ENCODE data around the gene PDS5B.

Gene PDS5B

DNA sequence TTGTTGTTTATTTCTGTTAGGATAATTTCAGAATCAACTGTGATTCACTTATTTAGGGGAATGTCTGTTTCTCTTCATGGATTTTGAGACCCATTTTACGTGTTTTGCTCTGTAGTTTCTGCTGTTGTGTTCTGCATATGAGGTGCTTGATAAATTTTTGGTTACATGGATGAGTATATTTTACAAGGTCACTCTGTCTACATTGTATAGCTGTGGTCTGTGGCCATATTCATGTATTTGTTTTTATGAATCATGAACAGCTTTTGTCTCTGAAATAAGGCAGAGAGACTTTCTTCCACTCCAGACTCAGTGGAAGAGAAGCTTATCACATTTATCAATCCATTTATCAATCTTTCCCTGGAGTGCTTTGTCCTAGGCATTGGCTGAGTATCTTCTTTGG is 56.6 kb downstream of the PDS5B start:
- Mint-ChIP-seq H3K4me1 (ENCODE audit: low read depth) (peaks cover 47% of the 10 kb centered on the region), H3K4me3 (no peak overlapping the region), H3K27ac (peak overlapping the region; percentile 82), H3K36me3 (ENCODE audit: low read depth) (no peaks in the 10 kb centered on the region), H3K9me3 (no peaks in the 10 kb centered on the region), H3K27me3 (no peaks in the 10 kb centered on the region)
- intact Hi-C loops (cut with micrococcal nuclease) = loop anchor here (10.0 kb wide), 1 partner anchor 902 kb away; no protein-coding TSS in a partner anchor

DNA sequence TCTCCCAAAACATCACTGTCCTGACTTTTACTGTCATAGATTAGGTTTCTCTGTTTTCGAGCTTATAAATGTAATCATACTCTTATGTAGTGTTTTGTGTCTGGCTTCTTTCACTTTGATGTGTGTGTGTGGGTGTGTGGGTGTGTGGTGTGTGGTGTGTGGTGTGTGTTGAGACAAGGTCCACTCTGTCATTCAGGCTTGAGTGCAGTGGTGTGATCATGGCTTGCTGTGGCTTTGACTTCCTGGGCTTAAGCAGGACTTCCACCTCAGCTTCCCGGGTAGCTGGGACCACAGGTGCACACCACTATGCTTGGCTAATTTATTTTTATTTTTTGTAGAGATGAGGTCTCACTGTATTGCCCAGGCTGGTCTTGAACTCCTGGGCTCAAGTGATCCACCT is 59.6 kb downstream of the PDS5B start:
- Mint-ChIP-seq H3K36me3 (ENCODE audit: low read depth) (no peaks in the 10 kb centered on the region), H3K9me3 (no peaks in the 10 kb centered on the region), H3K4me1 (ENCODE audit: low read depth) (peaks cover 60% of the 10 kb centered on the region), H3K4me3 (no peak overlapping the region), H3K27me3 (no peaks in the 10 kb centered on the region), H3K27ac (no peak overlapping the region)
- intact Hi-C loops (cut with micrococcal nuclease) = loop anchor here (10.0 kb wide), 1 partner anchor 899 kb away; no protein-coding TSS in a partner anchor

DNA sequence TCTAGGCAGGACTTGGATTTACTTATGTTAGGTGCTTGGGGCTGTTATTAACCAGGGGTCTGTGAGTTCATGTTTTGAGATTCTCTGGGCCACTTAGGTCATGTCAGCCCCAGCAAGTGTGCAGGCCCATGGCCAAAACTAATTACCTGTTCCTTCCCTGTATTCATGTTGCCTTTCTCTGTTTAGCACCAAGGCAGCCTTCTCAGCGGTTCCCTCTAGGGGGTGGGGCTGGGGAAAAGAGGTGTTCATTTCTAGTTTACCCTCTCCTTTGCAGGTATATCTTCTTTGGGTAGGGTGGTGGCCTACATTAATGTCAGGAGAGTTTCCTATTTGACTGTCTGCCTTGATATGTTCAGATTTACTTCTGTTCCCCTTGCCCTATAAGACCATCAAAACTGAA is 61.7 kb downstream of the PDS5B start:
- intact Hi-C loops (cut with micrococcal nuclease) = loop anchor here (10.0 kb wide), 1 partner anchor 897 kb away; no protein-coding TSS in a partner anchor
- no peaks in the 10 kb centered on the region for H3K9me3 Mint-ChIP-seq
- peaks cover 7% of the 10 kb centered on the region for H3K36me3 Mint-ChIP-seq (ENCODE audit: low read depth)
- no peaks in the 10 kb centered on the region for H3K27me3 Mint-ChIP-seq
- peaks cover 40% of the 10 kb centered on the region for H3K4me1 Mint-ChIP-seq (ENCODE audit: low read depth)
- no peak overlapping the region for H3K4me3 Mint-ChIP-seq
- H3K27ac Mint-ChIP-seq = no peak overlapping the region

DNA sequence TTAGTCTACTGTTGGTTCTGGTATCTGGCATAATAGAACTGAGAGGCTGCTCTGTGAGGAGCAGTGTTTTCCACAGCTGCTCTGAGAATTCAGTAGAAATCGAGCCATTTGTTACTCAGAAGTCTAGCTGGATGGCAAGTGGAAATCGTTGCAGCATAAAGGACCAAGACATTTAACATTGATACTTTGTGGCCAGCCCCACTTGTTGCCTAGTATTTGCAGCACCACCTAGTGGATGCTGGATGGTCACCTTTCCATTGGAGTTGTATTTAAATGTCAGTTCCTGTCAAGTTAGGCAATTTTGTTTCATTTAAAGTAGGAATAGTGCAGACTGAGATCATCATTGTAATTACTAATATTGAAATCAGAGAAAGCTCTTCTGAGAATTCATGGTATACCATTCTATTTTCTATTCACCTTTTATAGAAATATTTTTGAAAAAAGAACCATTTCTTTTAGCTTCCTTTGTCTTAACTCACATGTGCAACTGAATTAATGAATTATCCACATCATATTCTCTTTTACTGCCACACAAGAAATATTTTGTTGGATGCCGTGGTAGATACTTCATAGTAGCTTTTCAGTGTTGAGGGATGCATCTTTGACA is 64.6 kb downstream of the PDS5B start:
- Mint-ChIP-seq H3K4me1 (ENCODE audit: low read depth) (peaks cover 28% of the 10 kb centered on the region), H3K36me3 (ENCODE audit: low read depth) (peaks cover 33% of the 10 kb centered on the region), H3K27me3 (no peaks in the 10 kb centered on the region), H3K9me3 (peaks cover 4% of the 10 kb centered on the region), H3K4me3 (no peak overlapping the region), H3K27ac (no peak overlapping the region)
- intact Hi-C loops (cut with micrococcal nuclease) = no loop called here

DNA sequence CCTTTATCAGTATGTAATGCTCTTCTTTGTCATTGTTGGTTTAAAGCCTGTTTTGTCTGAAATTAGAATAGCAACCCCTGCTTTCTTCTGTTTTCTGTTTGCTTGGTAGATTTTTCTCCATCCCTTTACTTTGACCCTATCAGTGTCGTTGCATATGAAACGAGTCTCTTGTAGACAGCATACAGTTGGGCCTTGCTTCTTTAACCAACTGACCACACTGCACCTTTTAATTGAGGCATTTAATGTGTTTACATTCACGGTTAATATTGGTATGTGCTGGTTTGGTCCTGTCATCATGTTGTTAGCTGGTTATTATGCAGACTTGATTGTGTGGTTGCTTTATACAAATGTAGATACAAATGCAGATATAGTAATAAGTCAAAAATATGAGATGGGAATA is 71.1 kb downstream of the PDS5B start:
- H3K27ac Mint-ChIP-seq = no peak overlapping the region
- no peaks in the 10 kb centered on the region for H3K27me3 Mint-ChIP-seq
- peaks cover 17% of the 10 kb centered on the region for H3K9me3 Mint-ChIP-seq
- intact Hi-C loops (cut with micrococcal nuclease) = no loop called here
- H3K4me3 Mint-ChIP-seq = no peak overlapping the region
- peaks cover 58% of the 10 kb centered on the region for H3K36me3 Mint-ChIP-seq (ENCODE audit: low read depth)
- peaks cover 10% of the 10 kb centered on the region for H3K4me1 Mint-ChIP-seq (ENCODE audit: low read depth)

DNA sequence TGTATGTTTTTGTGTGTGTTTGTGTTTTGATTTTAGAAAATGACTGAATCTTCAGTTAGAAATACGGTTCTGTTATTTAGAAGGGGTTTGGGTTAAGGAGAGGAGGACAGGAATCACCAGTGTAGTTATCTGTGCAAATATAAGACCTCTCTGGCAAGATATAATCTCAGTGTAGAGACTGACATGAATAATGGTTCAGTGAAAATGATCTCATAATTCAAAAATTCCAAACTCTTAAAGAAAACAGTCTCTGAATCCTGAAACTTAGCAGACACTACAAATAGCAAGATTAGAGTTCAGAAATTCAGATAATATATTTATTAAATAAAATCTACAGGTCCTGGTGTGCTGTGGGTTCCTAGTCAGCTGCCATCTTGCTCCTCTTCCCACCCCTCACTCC is 73.5 kb downstream of the PDS5B start:
- no peak overlapping the region for H3K4me3 Mint-ChIP-seq
- H3K36me3 Mint-ChIP-seq (ENCODE audit: low read depth) = peaks cover 42% of the 10 kb centered on the region
- intact Hi-C loops (cut with micrococcal nuclease) = no loop called here
- H3K27ac Mint-ChIP-seq = no peak overlapping the region
- H3K27me3 Mint-ChIP-seq = no peaks in the 10 kb centered on the region
- peaks cover 17% of the 10 kb centered on the region for H3K9me3 Mint-ChIP-seq
- peaks cover 10% of the 10 kb centered on the region for H3K4me1 Mint-ChIP-seq (ENCODE audit: low read depth)

DNA sequence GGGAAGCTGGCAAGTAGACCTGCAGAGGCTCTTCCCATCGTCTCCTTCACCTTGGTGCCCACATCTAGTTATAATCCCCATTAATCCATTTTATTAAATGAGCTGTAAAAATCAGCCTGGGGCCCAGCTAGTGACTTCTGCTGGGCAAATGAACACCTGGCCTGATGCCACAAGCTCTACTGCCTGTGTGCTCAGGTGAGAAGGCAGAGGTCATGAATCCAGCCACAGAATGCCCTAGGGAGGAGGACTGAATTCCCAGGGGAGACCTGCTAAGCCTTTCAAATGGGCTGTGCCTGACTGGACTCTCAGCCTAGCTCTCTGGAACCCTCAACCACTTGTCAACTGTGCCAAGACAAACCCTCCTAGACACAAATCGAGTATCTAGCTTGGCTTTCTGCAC is 74.0 kb downstream of the PDS5B start:
- H3K27me3 Mint-ChIP-seq = no peaks in the 10 kb centered on the region
- no peak overlapping the region for H3K27ac Mint-ChIP-seq
- H3K4me3 Mint-ChIP-seq = no peak overlapping the region
- intact Hi-C loops (cut with micrococcal nuclease) = no loop called here
- H3K4me1 Mint-ChIP-seq (ENCODE audit: low read depth) = peaks cover 10% of the 10 kb centered on the region
- peaks cover 17% of the 10 kb centered on the region for H3K9me3 Mint-ChIP-seq
- peaks cover 42% of the 10 kb centered on the region for H3K36me3 Mint-ChIP-seq (ENCODE audit: low read depth)

DNA sequence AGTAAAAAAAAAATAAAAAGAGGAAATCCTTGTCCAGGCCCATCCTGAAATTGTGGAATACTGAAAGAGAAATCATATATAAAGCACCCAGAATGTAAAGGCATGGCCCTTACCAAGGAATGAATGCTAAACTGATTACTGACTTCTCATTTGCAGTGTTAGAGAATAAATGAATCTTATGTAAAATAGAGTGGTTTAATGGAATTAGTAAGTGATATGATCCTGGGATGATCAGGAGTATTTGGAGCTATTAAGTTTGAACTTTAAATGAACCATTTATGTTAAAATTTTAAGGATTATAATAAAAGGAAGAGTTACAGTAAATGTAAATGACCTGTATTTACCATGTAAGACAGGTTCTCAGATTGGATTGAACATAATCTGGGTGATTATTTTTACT is 75.4 kb downstream of the PDS5B start:
- no peak overlapping the region for H3K27ac Mint-ChIP-seq
- no peaks in the 10 kb centered on the region for H3K27me3 Mint-ChIP-seq
- peaks cover 10% of the 10 kb centered on the region for H3K4me1 Mint-ChIP-seq (ENCODE audit: low read depth)

DNA sequence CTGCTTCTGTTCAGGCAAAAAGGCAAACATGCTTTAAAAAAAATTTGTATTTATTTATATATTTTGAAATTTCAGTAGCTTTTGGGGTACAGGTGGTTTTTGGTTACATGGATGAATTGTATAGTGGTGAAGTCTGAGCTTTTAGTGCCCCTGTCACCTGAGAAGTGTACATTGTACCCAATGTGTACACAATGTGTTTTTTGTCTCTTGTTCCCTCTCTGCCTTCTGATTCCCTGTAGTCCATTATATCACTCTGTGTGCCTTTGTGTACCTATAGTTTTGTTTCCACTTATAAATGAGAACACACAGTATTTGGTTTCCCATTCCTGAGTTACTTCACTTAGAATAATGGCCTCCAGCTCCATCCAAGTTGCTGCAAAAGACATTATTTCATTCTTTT is 77.4 kb downstream of the PDS5B start:
- Mint-ChIP-seq H3K9me3 (no peaks in the 10 kb centered on the region), H3K27ac (no peak overlapping the region), H3K4me1 (ENCODE audit: low read depth) (no peaks in the 10 kb centered on the region), H3K27me3 (no peaks in the 10 kb centered on the region), H3K36me3 (ENCODE audit: low read depth) (peaks cover 30% of the 10 kb centered on the region), H3K4me3 (no peak overlapping the region)
- intact Hi-C loops (cut with micrococcal nuclease) = no loop called here

More for the DNA sequence above, 75.4 kb downstream of the PDS5B start:
- intact Hi-C loops (cut with micrococcal nuclease) = no loop called here
- Mint-ChIP-seq H3K9me3 (peaks cover 8% of the 10 kb centered on the region), H3K4me3 (no peak overlapping the region), H3K36me3 (ENCODE audit: low read depth) (peaks cover 33% of the 10 kb centered on the region)

DNA sequence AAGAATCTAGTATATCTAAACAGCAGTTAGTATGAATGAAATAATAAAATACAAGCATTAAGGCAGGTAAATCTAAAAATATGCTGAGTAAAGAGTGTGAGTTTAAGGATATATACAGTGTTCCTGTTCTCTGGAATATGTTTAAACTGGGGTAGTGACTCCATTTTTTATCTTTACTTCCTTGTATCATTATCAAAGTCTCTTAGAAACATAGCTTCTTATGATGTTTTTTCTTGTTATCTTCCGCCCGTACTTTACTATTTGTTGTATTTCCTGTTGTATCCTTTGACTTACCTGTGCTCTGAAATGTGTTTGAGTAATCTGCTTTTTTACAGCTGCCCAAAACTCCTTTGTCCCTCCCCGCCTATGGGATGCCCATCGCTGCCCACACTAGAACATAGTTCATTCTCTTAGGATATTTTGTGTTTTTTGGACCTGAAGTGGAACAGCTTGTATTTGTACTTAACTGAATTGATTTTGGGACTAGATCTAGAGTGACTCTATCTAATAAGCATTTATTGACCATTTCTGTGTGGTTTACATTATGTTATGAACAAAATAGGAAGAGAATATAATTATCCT is 80.8 kb downstream of the PDS5B start:
- H3K27ac Mint-ChIP-seq = no peak overlapping the region
- H3K4me3 Mint-ChIP-seq = no peak overlapping the region
- peaks cover 15% of the 10 kb centered on the region for H3K36me3 Mint-ChIP-seq (ENCODE audit: low read depth)
- no peaks in the 10 kb centered on the region for H3K4me1 Mint-ChIP-seq (ENCODE audit: low read depth)
- no peaks in the 10 kb centered on the region for H3K9me3 Mint-ChIP-seq
- no peaks in the 10 kb centered on the region for H3K27me3 Mint-ChIP-seq
- intact Hi-C loops (cut with micrococcal nuclease) = no loop called here

DNA sequence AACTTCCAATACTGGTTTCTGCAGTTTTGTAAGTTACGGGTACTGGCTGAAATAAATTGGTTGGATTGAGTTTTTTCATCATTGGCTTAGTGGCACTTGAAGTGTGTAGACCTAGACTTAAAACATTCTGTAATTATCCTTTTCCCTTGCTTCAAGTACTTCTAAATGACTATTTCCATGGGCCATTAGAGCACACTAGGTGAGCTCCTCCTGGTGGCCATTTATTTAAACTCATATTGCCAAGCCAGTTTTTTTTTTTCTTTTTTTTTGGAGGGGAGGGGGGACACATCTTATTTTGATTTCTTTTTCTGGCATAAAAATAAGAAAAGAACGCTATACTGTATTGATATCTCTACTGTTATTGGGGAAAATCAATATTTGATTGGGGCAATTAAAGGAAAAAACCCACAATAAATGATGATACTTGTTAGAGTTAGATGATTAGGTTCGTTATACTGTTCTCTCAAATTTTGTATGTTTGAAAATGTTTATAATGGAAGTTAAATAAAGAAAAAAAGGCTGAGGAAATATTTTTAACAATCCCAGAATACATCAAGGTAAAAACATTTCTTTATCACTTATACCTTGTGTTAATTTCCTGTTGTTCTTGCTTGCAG is 82.9 kb downstream of the PDS5B start:
- Mint-ChIP-seq H3K27me3 (no peaks in the 10 kb centered on the region), H3K4me1 (ENCODE audit: low read depth) (no peaks in the 10 kb centered on the region), H3K9me3 (no peaks in the 10 kb centered on the region), H3K4me3 (no peak overlapping the region), H3K36me3 (ENCODE audit: low read depth) (peaks cover 24% of the 10 kb centered on the region), H3K27ac (no peak overlapping the region)
- intact Hi-C loops (cut with micrococcal nuclease) = loop anchor here (2.0 kb wide), 1 partner anchor 82 kb away; the partner anchor contains the start of gene PDS5B

DNA sequence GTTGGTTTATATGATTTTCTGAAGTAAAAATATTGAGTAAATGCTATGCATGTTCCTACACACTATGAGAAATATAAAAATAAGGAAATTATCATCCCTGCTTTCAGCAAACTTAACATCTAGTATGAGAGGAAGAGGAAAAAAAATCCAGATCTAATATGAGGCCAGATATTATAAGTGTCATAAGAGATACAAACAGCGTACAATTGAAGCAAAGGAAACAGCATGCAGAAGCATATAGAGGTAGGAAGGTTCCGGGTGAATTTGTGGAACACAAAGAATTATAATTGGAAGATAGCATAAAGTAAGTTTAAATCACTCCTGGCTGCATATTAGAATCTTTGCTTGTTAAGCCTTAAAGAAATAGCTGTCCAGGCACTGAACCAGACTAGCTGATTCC is 88.3 kb downstream of the PDS5B start:
- Mint-ChIP-seq H3K27ac (no peak overlapping the region), H3K4me3 (no peak overlapping the region), H3K27me3 (no peaks in the 10 kb centered on the region), H3K36me3 (ENCODE audit: low read depth) (peaks cover 48% of the 10 kb centered on the region), H3K9me3 (no peaks in the 10 kb centered on the region), H3K4me1 (ENCODE audit: low read depth) (no peaks in the 10 kb centered on the region)
- intact Hi-C loops (cut with micrococcal nuclease) = no loop called here

DNA sequence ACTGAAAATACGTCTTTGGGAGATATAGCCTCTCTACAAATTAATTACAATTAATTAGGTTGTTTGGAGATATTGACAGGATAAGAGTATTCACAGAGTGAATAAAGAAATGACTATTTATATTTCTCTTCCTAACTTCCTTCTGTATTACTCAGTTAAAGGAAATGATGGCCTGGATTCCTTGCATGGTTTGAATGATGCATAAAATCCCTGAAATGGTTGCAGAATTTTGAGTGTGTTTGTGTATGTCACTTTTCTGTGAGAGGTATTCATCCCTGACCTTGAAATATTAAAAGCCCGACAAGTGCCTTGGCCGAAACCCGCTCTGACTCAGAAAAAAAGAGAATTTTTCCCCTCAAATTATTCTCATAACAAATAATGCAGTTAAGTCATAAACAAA is 90.0 kb downstream of the PDS5B start:
- Mint-ChIP-seq H3K27ac (no peak overlapping the region), H3K36me3 (ENCODE audit: low read depth) (peaks cover 65% of the 10 kb centered on the region), H3K27me3 (no peaks in the 10 kb centered on the region), H3K9me3 (no peaks in the 10 kb centered on the region), H3K4me3 (no peak overlapping the region), H3K4me1 (ENCODE audit: low read depth) (no peaks in the 10 kb centered on the region)
- intact Hi-C loops (cut with micrococcal nuclease) = no loop called here

DNA sequence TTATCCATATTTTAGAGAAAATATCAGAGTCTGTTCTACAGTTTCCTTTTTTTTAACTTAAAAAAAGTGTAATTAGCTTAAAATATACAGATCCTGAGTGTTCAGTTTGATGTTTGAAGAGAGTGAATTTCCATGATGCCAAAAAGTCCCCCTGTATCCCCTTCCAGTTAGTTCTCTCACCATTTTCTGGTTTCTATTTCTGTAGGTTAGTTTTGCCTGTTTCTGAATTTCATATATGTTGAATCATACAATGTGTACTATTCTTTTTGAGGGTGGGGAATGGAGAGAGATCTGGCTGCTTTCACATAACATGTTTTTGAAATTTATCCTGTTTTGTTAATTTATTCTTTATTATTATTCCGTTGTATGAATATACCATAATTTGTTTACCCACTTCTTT is 95.9 kb downstream of the PDS5B start:
- Mint-ChIP-seq H3K4me3 (no peak overlapping the region), H3K27me3 (no peaks in the 10 kb centered on the region), H3K9me3 (no peaks in the 10 kb centered on the region), H3K27ac (no peak overlapping the region), H3K4me1 (ENCODE audit: low read depth) (no peaks in the 10 kb centered on the region), H3K36me3 (ENCODE audit: low read depth) (peaks cover 64% of the 10 kb centered on the region)
- intact Hi-C loops (cut with micrococcal nuclease) = no loop called here
